Head of caudate nucleus (tissue), 42 donors: ENCODE results near the gene TMIE.

ENCODE experiments used
- DNase-seq, 42 donors: peaks; one replicate each; pipeline versions ENCODE4 v3.0.0 to v3.0.0-alpha.2; 2020 to 2021; ENCODE audit warnings: mixed read lengths in 7 of 42
- intact Hi-C: fragments of 100-400 bp; cut with DNase I; formaldehyde crosslinking; loops from one replicate; pipeline ENCODE4 v1.15.0; 2022

The TMIE gene

GRCh38 chr3:46713898-46714552 lies 12.8 kb downstream of the TMIE start:
- intact Hi-C loops, result no loop called here
- DNase-seq, result peak in 5 of 42 donors; percentile 5 to 24 (median 15)

DNA sequence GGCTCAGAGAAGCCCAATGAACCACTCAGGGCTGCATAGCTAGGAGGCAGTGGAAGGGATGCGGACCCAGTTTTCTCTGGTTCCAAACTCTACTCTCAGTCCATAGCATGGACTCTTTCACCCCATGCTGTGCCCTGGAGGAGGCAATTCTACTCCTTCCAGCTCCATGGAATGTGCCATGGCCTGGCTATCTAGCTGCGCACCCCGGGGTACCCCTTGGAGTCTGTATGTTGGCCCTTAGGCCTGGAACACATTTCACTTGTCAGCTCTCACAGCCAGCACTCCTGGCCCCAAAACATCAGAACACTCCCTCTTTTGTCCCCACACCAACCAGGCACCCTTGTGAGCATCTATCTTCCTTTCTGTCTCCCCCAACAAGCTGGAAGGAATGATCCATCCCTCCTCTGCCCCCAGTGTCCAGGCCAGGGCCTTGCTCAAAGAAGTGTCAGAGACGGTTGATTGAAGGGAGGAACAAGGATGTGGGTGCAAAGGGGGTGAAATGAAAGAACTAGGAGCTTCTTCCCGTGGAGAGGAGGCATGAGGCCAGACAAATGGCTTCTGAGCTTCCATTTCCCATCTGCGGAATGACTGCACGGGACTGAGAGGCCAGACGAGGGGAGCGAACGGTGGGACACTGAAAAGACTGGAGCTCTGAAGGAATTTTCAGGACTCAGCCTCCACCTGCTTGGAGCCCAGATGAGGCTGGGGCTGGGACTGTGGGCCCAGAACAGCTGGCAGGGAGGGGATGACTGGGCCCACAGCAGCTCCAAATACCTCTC lies 13.7 kb downstream of the TMIE start:
- intact Hi-C loops, result no loop called here
- peak in 15 of 42 donors; percentile 0 to 30 (median 4) for DNase-seq

DNA sequence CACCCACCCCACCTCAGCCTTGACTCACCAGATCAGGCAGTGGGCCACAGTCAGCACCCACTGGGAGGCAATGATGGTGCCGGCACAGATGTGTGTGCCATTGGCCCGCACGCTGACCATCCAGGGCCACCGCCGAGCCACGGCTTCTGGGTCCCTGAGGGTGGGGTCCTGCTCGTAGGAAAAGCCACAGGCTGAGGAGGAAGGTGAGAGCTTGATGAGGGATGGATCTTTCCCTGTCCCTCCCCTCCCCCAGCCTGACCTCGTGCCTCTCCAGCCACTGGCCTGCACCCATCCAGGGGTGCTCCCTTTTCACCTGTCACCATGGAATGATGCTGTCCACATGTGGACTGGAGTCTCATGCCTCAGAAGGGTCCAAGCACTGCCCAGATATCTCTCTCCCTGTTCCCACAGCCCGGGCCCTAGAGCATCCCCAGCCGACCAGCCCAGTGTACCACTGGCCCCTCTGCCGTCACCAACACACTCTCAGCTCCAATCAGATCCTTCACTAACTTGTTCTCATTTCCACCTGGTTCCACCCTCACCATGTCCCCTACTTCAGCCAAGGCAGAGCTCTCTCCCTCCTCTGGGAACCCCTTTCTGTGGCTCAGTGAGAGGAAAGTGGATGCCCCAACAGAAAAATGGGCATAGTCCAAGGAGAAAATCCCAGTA lies 14.4 kb downstream of the TMIE start:
- intact Hi-C loops, result no loop called here
- DNase-seq, result peak in 18 of 42 donors; percentile 0 to 30 (median 10)

GRCh38 chr3:46716461-46717441 lies 15.6 kb downstream of the TMIE start:
- intact Hi-C loops, result no loop called here

GRCh38 chr3:46717447-46718231 lies 16.4 kb downstream of the TMIE start, which contains the start of gene PRSS50:
PRSS50 (minus strand) TSS chr3:46717869; CDS start chr3:46717824, 45 bp downstream.
- DNase-seq, result peak in 17 of 42 donors; percentile 2 to 36 (median 10)
- intact Hi-C loops, result no loop called here

More at GRCh38 chr3:46716461-46717441, 15.6 kb downstream of the TMIE start:
- DNase-seq, result peak in 24 of 42 donors; percentile 7 to 66 (median 35)

DNA sequence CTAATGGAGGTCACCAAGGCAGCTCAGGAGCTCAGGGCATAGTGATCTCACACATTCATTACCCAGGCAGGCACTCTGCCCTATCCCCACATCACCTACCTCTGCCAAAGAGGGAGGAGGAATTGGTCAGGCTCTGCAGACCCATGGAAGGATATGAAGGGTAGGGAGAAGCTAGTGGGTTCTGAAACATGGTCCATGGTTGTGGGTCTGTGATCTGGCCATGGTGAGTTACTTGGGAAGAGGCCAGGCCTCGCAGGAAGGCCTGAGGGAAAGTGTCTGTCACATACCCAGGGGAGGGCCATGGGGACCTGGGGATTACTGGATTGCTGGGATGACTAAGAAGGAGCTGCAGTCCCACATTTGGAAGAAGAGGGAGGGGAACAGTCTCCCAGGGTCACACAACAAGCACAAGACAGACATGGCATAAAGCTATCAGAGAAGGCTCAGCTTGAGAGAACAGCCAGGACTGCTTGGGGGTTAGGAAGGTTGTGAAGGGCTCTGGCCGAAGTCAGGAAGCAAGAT lies 17.9 kb downstream of the TMIE start:
- intact Hi-C loops, result no loop called here
- DNase-seq, result peak in 6 of 42 donors; percentile 1 to 16 (median 4)

GRCh38 chr3:46719735-46720271 lies 18.6 kb downstream of the TMIE start:
- peak in 11 of 42 donors; percentile 4 to 23 (median 9) for DNase-seq
- intact Hi-C loops, result no loop called here

DNA sequence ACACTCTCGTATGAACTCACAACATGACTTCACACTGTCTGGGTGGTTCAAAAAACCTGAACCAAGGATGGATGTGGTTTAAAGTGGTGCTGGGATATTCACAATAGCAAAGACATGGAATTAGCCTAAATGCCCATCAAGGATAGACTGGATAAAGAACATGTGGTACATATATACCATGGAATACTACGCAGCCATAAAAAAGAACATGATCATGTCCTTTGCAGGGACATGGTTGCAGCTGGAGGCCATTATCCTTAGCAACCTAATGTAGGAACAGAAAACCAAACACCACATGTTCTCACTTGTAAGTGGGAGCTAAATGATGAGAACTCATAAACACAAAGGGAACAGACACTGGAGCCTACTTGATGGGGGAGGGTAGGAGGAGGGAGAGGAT lies 19.8 kb downstream of the TMIE start:
- no peak for DNase-seq
- intact Hi-C loops, result no loop called here

DNA sequence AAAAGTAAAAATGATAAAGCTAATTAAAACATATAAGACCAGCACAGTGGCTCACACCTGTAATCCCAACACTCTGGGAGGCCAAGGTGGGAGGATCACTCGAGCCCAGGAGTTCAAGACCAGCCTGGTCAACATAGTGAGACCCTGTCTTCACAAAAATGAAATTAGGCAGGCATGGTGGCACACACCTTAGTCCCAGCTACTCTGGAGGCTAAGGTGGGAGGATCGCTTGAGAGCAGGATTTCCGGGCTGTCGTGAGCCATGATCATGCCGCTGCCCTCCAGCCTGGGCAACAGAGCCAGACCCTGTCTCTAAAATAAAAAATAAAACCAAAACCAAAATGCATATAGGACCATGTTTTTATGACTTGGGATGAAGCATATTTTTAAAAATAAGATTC lies 21.3 kb downstream of the TMIE start:
- intact Hi-C loops, result no loop called here
- peak in 9 of 42 donors; percentile 0 to 27 (median 9) for DNase-seq

- no peak for DNase-seq
- intact Hi-C loops, result no loop called here
Measured at GRCh38 chr3:46724424-46724823, 23.2 kb downstream of the TMIE start.

- DNase-seq, result peak in 11 of 42 donors; percentile 7 to 38 (median 15)
- intact Hi-C loops, result no loop called here
Measured at GRCh38 chr3:46725621-46726314, 24.6 kb downstream of the TMIE start.

DNA sequence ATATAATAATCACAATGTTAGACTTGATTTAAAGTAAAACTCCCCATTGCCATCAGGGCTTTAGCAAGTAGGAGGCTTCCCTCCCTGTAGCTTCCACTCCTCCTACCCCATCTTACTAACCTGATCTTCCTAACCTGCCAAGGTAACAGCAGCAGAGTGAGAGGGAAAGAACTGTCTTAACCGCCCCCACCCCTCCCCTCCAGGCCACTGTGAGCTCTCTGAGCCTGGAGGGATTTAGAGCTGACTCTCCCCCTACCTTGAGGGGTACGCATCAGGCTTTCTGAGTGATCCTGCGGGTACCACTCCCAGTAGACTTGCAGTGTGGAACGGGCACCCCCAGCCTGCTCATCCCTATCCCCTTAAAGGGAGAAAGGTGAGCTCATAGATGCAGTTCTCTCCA lies 27.8 kb downstream of the TMIE start:
- DNase-seq, result peak in 6 of 42 donors; percentile 2 to 33 (median 14)
- intact Hi-C loops, result no loop called here

DNA sequence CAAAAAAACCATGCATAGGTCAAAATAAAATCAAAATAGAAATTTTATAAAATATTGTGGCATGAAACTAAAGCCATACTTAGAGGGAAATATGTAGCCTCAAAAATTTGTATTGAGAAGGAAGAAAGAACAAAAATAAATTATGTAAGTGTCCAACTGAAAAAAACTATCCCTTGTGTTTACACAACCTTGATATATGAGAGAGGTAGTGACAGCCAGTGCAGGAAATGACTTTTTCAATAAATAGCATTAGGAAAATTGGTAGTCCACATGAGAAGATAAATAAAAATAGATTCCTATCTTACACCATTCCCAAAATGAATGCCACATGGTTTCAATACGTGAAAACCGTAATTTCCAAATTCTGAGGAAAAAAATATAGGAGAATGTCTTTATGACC lies 29.6 kb downstream of the TMIE start:
- DNase-seq, result no peak
- intact Hi-C loops, result no loop called here

DNA sequence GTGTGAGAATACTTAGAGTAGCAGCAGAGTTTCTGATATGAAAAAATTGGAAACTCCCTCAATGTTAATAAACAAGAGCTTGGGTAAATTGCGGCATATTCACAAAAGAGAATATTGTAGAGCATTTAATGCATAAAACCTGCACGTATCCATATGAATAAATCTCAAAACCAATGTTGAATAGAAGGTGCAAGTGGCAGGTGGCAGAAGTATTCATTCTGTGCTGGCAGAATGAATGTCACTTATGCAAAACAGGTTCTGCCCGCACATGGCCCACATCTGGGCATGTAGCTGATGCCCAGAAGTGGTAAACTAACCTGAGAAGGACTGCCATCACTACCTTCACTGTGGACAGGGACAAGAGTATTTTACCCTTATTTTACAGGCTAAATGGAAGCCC lies 30.6 kb downstream of the TMIE start:
- intact Hi-C loops, result no loop called here
- DNase-seq, result peak in 3 of 42 donors; percentile 9 to 15 (median 14)

DNA sequence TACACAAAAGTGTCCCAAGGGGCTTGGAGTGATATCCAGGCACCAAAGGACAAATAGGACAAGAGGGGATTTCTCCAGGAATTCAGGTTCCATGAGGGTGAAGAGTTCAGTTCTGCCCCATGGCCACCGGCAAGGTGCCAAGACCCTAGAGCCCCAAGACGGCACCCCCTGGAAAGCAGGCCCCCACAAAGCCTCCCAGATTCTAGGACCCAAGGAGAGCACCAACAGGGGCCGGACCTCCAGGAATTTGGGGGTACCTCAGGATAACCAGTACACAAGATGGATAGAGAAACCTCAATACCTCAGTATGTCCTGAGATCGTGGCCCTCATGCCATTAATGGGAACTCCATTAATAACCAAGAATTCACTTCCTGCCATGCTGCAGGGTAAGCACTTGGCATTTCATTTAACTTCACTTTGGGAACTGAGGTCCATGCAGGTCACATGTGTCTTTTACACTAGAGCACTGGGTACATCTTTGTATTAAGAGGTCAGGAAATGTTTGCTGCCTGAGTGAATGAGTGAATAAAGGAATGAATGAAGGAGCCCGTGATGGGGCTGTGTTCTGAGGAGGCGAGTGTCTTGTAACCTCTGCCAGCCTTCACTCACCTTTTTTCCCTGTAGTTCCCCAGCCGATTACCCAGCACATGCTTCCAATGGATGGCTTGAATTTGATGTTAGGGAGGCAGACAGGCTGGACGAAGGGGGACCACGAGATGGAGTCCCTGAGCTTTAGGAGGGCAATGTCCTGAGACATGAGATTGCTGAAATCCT lies 32.0 kb downstream of the TMIE start:
- intact Hi-C loops, result no loop called here
- DNase-seq, result peak in 6 of 42 donors; percentile 2 to 29 (median 10)

GRCh38 chr3:46734773-46735172 lies 33.6 kb downstream of the TMIE start:
- DNase-seq, result peak in 7 of 42 donors; percentile 1 to 29 (median 11)
- intact Hi-C loops, result no loop called here
